ENCODE measurements around the gene NFAT5. TPM values are rescaled to one million over a fixed set of nuclear protein-coding genes. Genes with fewer than 3 reads are reported as not detected.
"Not testable (repeated sequence)": the region's sequence is repeated elsewhere in the genome, so short reads cannot be mapped to it uniquely, and the experiment has no call there.

Gene NFAT5
- polyA plus RNA-seq, 1 donor = 15.2 TPM

GRCh38 chr16:69553332-69553731 is 12.4 kb upstream of the NFAT5 start:
- DNase-seq (ENCODE audit: low read depth) = no peak

DNA sequence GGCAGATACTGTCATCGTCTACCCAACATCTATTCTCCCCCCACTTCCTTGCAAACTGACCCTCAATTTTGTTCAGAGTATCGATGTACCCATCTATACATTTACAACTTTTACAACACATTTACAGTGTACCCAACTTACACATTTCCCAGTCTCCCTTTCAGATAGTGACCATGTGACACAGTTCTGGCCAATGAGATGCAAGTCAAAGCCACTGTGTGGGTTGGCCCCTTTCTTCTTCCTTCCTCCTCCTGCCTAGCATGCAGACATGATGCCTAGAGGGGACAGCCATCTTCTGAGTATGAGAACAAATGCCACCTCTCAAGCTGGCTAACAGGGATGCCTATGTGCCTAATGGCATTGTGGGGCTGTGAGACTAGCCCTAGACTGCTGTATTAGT is 11.3 kb upstream of the NFAT5 start:
- no peak for DNase-seq (ENCODE audit: low read depth)

- no peak for DNase-seq (ENCODE audit: low read depth)
Observed at GRCh38 chr16:69555437-69555836, 10.3 kb upstream of the NFAT5 start.

DNA sequence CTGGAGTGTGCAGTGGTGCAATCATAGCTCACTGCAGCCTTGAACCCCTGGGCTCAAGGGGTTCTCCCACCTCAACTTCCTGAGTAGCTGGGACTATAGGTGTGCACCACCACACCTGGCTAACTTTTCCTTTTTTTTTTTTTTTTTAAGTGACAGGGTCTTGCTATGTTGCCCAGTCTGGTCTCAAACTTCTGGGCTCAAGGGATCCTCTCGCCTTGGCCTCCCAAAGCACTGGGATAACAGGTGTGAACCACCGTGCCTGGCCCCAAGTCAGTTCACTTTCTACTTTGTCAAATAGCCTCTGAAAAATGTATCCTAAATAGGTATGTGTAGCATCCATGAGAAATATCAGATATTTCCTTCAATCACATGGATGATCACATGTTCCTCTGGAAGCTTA is 9.9 kb upstream of the NFAT5 start:
- DNase-seq (ENCODE audit: low read depth) = no peak

GRCh38 chr16:69559164-69559563 is 6.6 kb upstream of the NFAT5 start:
- DNase-seq (ENCODE audit: low read depth) = no peak

GRCh38 chr16:69561367-69561766 is 4.4 kb upstream of the NFAT5 start:
- DNase-seq (ENCODE audit: low read depth) = not testable (repeated sequence)

DNA sequence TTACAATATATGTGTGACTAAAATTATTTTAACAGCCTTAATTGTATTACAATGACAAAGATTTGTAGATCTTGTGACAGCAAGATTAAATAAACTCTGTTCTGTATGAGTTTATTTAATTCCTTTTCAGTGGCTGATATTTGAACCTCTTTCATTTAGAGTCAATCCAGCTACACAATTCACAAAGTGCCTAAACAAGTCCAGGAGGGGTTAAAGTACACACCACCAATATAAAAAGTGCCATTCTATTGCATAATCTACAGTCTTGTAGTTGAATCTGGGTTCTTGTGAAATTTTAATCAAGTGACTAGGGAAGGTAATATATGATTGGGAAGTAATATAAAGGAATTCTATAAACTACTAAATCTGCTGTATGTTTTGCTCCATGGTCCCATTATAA is 3.9 kb upstream of the NFAT5 start:
- no peak for DNase-seq (ENCODE audit: low read depth)

- DNase-seq (ENCODE audit: low read depth) = no peak
Observed at GRCh38 chr16:69562813-69563212, 3.0 kb upstream of the NFAT5 start.

DNA sequence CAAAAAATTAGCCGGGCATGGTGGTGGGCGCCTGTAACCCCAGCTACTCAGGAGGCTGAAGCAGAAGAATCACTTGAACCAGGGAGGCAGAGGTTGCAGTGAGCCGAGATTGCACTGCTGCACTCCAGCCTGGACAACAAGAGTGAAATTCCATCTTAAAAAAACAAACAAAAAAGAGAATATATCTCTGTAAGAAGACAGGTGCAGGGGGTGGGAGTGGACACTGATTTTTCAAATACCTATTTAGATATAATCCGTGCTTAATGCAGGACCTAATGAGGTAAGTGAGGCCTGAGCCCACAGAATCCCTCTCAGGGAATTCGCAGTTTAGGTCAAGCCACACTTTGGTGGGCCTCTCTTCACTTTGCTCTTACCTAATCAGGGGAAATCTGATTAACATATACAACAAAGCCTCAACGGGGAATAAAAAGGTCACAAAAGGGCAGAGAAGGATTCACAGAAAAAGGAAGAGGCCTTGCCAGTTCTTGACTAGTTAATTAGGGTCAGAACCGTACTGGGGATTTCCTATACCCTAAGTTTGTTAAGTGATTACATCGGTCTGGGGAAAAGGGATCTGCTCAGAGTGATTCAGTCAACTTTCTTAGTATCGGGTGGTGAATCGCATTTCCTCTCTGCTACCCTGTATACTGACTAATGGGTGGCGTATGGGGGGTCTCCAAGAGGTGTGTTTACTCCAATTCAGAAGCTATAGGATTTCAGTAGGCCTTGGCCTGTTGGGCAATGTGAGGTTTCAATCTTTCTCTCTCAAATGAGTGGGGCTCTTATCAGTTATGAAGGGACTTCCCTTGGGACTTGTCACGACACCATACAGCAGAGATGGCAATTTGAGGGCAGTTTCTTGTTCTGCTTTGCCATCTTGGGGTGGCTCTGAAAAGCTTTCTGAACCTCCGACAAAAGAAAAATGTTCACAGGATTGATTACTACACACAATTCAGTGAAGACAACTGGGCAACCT is 1.9 kb upstream of the NFAT5 start:
- DNase-seq (ENCODE audit: low read depth) = no peak

DNA sequence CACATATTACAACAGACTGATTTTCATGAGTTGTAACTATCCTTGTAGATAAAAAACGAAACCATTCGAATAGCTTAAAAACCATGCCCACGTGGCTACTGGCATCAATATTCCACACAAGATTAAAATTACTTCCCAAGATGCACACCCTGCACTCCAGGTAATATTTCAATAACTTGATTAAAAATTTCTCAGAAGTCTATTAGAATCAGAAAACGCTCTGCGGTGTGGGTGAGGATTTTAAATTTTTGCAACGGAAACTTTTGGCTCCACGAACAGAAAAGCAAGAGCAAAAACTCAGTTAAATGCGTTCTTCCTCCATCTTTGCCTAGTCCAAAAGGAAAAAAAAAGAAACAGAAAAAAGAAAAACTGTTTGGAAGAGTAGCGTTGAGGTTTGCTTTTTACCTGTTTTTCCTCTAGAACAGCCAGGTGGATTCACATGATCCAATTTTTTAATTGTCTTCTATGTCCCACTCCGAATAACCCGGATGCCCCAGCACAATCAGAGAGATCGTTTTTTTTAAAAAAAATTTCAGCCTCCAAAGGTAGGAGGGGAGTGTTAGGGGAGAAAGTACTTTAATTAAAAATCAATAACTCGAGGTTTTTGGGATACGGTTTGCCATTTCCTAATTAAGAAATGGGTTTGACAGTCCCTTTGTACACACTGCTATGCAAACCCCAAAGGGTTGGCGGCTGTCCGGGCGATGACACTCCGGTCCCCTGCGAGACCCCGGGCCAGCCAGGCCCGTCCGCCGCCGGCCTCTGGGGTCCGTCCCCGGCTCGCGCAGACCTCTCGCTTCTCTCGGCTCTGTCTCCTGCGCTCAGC is 708 bp upstream of the NFAT5 start:
- DNase-seq (ENCODE audit: low read depth) = no peak

DNA sequence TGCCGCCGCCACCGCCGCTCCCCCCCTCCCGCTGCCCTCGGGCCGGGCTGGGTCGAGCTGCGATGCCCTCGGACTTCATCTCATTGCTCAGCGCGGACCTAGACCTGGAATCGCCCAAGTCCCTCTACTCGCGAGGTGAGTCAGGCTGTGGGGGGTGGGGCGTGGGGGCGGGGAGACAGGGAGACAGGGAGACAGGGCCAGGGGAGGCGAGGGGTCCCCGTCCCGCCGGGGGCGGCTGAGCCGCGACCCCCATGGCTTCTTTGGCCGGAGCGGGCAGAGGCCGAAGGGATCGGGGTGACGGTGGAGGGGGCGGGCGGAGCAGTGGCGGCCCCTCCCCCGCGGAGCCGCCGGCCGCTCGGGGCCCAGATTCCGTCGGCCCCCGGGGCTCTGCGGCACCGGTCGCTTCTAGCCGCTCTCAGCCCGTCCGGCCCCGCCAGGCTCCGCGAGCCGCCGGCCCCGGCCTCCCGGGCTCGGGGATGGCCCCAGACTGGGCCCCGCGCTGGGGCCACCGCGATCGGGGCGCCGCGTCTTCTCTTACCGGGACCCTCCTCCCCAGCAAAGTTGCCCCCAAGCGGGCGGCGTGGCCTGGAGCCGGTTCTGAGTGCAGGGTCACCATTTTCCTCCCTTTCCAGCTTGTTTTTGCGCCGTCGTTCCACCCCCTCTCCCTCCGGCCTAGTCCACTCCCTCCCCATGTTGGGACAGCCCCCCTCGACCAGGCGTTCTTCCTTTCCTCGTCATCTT is 644 bp downstream of the NFAT5 start:
- no peak for DNase-seq (ENCODE audit: low read depth)

GRCh38 chr16:69566981-69567680 is 1.4 kb downstream of the NFAT5 start:
- DNase-seq (ENCODE audit: low read depth) = no peak

- no peak for DNase-seq (ENCODE audit: low read depth)
Observed at GRCh38 chr16:69568676-69569075, 2.9 kb downstream of the NFAT5 start.

DNA sequence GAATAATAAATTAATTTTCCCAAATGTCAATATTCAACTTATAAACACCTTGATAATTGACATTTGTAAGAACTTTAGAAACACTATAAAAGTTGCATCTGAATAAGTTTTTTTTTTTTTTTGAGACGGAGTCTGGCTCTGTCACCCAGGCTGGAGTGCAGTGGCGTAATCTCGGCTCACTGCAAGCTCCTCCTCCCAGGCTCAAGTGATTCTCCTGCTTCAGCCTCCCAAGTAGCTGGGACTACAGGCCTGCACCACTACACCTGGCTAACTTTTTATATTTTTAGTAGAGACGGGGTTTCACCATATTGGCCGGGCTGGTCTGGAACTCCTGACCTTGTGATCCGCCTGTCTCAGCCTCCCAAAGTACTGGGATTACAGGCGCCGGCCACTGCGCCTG is 13.0 kb downstream of the NFAT5 start:
- not testable (repeated sequence) for DNase-seq (ENCODE audit: low read depth)

GRCh38 chr16:69579783-69580481 is 14.2 kb downstream of the NFAT5 start:
- no peak for DNase-seq (ENCODE audit: low read depth)

GRCh38 chr16:69581297-69581696 is 15.5 kb downstream of the NFAT5 start:
- no peak for DNase-seq (ENCODE audit: low read depth)

- not testable (repeated sequence) for DNase-seq (ENCODE audit: low read depth)
Observed at GRCh38 chr16:69584493-69584892, 18.7 kb downstream of the NFAT5 start.

- DNase-seq (ENCODE audit: low read depth) = no peak
Observed at GRCh38 chr16:69589434-69590269, 23.9 kb downstream of the NFAT5 start.

- no peak for DNase-seq (ENCODE audit: low read depth)
Observed at GRCh38 chr16:69590590-69590989, 24.8 kb downstream of the NFAT5 start.

DNA sequence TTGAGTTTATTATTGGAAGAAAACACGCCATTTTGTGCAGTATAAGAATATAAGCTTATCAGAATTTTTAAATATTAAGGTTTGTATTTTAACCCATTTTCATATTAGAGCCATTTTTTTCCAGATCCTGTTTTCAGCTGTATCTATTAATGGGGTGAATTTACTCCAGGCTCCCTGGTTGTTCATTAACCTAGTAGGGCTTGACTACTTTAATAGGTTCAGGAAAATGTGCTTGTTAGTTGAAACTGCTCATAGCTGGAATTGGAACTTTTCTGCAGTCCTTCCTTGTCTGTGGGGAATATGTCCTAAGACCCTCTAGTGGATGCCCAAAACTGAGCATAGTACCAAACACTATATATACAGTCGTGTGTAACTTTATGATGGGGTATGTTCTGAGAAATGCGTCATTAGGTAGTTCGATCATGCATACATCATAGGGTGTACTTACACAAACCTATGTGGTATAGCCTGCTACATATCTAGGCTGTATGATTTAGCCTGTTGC is 28.0 kb downstream of the NFAT5 start:
- no peak for DNase-seq (ENCODE audit: low read depth)

All from forelimb muscle (tissue), 1 donor.